Metanephros (tissue), 1 donor: ENCODE data around the gene ABHD13. TPM values are rescaled to one million over a fixed set of nuclear protein-coding genes. Genes with fewer than 3 reads are reported as not detected.

Source experiments
- total RNA-seq: library from RNA; depleted of rRNA; stranded (reverse); fragments of >200 nt; gene quantifications from one replicate; pipeline ENCODE4 v1.2.3, GENCODE V29; 2014

The ABHD13 gene
- 11.7 TPM for total RNA-seq

GRCh38 chr13:108218044-108218974 is at the start of gene ABHD13:
TSS of gene ABHD13 (plus strand) at chr13:108218392. CDS start at chr13:108229219, 10,827 bp downstream.

GRCh38 chr13:108215436-108215835 is 2.8 kb upstream of the ABHD13 start, which contains the start of gene LIG4:
TSS of gene LIG4 (minus strand) at chr13:108215536. CDS start at chr13:108211268, 4,268 bp downstream.

GRCh38 chr13:108269601-108270328 is 51.6 kb downstream of the ABHD13 start, which contains the start of gene TNFSF13B:
TSS of gene TNFSF13B (plus strand) at chr13:108269718. CDS start at chr13:108269896, 178 bp downstream.

Other genes with a start within 250 kb of the ABHD13 start
- 7.8 TPM for gene LIG4, start 2.9 kb upstream of the ABHD13 start, total RNA-seq
- 7.9 TPM for gene TNFSF13B, start 51.3 kb downstream of the ABHD13 start, total RNA-seq